NCI-H524 (cell line): ENCODE measurements around the gene LAMA1.

Source experiments
- DNase-seq, 2 experiments: peaks; one replicate each; lab custom pipeline; 2025; lab: John Stamatoyannopoulos, UW

LAMA1 gene

DNA sequence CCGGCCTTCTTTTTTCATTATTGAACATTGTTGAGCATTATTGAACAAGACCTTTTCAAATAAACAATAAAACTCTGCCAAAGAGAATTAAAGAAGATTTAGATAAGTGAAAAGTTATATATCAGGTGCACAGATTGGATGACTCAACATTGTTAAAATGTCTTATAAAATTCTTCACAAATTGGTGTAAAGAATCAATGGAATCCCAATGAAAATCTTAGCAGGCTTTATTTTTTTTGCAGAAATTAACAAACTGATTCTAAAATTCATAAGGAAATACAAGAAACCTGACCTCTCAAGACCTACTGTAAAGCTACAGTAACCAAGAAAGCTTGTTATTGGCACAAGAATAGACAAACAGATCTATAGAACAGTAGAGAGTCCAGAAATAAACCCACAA is 70.3 kb downstream of the LAMA1 start:
- DNase-seq: no peak

DNA sequence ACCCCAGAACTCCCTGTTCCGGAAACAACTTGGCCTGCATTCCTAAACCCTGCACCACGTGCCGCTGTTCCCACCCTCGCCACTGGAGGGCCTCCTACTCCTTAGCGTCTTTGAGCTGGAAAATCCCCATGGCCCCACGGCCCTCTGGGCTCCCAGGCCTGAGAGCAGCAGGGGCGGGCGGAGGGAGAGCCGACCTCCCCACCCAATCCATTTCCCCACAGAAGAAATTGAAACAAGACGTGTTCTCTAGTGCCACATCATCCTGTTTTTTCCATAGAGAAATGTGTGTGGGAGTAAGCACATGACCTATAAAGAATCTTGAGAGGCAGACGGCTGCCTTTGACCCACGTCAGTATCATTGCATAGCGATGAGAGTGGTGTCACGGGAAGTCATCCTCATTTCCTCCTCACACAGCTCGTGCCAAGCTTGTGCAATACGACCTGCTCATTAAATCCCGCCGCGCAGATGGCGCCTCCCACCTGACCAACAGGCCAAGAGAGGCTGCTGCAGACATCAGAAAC is 79.2 kb downstream of the LAMA1 start:
- DNase-seq: peak; percentile 84 to 89

GRCh38 chr18:7037470-7037869 is 80.1 kb downstream of the LAMA1 start:
- DNase-seq: no peak

- no peak for DNase-seq
Measured at GRCh38 chr18:7035807-7036206, 81.8 kb downstream of the LAMA1 start.

- no peak for DNase-seq
Measured at GRCh38 chr18:7034924-7035323, 82.7 kb downstream of the LAMA1 start.

- DNase-seq: no peak
Measured at GRCh38 chr18:7032537-7032936, 85.1 kb downstream of the LAMA1 start.

GRCh38 chr18:7028625-7029024 is 89.0 kb downstream of the LAMA1 start:
- no peak for DNase-seq

DNA sequence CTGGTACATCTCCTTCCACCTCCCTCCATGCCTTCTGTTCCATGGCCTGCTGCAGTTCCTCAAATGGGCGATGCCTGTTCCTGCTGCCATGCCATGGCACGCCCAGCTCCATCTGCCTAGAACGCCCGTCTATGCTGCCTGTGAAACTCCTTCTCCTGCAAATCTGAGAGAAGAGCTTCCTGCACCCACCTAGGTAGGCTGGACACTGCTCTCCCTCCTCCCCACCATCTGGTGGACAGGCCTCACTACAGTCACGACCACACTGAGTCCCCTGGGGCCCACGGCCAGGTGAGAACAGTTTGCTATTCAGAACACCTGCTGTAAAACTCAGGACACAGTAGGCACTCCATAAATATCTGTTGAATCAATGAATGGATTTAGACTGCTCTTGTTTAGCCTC is 92.4 kb downstream of the LAMA1 start:
- DNase-seq: no peak

DNA sequence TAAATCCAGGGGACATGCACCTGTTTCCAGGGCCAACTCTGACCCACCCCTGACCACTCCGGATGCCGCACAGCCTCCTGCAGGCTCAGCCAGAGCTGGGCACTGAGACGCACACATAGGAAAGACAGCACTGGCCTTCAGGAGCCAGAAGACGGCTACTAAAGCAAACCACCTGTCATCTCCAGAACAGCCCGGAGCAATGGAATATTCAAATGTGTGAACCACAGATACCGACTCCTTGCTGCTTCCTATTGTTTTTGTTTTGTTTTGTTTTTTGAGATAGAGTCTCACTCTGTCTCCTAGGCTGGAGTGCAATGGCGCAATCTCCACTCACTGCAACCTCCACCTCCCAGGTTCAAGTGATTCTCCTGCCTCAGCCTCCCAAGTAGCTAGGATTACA is 94.0 kb downstream of the LAMA1 start:
- DNase-seq: no peak

GRCh38 chr18:7023063-7023580 is 94.5 kb downstream of the LAMA1 start:
- peak in 1 of 2 experiments; percentile 49 for DNase-seq

DNA sequence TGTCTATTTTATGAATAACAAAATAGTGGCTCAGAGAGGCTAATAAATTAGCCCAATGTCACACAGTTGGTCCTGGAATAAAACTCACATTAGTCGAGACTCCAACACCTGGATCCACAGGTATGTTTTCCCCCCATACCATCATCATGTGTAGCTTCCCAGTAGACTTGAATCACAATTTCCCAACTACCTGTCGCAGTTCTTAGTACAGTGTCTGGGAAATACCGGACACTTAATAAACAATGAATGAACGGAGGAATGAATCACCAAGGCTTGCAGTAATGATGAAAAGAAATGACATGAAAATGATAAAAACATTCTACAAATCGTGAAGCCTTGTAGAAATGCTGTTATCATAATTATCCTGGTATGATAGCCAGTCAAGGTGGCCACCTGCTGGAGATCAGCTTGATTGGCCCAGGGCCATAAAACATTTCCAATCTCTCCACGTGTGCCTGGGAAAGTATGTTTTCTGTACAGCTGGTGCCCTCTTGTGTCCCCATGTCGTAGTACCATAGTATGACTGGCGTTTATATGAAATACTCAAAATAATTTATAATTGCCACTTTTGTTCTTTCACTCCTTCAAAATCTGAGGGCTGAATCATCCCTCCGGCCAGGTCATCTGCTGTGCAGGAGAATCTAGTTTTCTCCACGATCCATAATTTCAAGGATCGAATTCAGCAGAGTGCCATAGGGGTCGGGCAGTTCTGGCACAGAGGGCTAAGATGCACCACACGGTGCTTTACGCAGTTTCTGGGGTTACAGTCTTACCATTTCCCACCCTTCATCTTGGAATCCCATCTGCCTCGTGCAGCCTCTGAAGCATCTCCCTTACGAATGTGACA is 95.4 kb downstream of the LAMA1 start:
- DNase-seq: peak; percentile 65 to 89

GRCh38 chr18:7020995-7021777 is 96.4 kb downstream of the LAMA1 start:
- DNase-seq: no peak

DNA sequence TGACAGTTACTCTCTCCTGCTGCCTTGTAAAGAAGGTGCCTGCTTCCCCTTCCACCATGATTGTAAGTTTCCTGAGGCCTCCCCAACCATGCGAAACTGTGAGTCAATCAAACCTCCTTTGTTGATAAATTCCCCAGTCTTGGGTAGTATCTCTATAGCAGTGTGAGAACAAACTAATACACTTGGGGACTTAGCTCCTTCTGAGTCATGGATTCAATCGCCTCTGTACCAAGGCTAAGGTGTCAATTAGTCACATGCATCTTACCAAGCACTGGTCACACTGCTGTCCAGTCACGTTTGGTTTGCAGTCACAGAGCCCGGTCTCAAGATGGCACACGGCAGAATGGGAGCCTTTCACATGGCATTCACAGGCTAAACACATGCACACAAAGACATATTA is 100.6 kb downstream of the LAMA1 start:
- no peak for DNase-seq

DNA sequence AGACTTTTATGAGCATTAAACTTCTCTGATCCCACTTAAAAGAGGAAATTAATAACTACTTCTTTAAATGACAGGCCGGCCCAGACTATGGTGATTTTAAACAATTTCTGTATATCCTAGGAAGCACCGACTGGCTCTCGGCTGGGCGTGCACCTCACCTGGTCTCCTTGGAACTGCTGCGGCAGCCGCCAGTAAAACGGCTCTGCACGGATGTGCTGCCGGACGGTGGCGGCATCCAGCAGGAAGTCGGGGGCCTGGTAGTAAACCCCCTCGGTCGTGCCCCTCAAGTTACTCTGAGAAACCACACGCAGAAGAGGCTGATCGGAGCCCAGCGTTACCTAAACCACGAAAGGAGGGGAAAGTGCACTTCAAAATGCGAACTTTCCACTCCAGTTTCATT is 106.5 kb downstream of the LAMA1 start:
- no peak for DNase-seq

DNA sequence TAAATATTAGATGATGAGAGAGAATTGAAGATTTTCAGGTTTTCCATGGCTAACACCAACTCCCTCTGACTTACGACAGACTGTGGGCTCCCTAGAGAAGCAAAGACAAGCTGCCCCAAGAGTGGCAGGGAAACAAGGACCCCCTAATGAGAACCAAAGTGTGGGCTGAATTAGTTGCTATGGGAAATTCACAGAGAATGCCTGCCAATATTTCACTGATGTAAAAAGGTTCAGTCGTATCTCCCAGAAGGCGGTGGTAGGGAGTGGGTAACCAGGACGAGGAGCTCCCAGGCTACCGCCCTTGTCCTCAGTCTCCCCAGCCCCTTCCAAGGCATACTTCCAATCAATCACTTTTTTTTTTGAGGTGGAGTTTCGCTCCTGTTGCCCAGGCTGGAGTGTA is 113.6 kb downstream of the LAMA1 start:
- DNase-seq: no peak

- DNase-seq: no peak
Measured at GRCh38 chr18:7002107-7002506, 115.5 kb downstream of the LAMA1 start.

GRCh38 chr18:7000484-7001096 is 117.0 kb downstream of the LAMA1 start:
- DNase-seq: peak in 1 of 2 experiments; percentile 9

DNA sequence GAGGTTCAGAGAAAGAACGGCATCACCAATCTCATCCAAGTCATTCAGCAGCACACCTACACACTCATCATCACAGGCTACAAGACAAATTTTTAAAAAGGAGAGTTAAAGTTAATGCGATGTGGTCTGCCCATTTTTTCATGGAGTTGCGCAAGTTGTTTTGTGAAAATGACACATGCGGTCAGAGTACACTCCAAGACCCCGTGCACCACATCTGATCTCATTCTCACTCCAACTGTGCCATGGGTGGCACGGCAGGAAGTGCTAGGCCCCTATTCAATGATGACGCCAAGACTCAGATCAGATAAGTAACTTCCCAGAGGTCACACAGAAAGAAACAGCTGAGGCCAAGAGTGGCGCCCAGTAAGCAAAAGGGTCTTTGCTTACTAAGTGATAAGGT is 119.8 kb downstream of the LAMA1 start:
- DNase-seq: no peak

DNA sequence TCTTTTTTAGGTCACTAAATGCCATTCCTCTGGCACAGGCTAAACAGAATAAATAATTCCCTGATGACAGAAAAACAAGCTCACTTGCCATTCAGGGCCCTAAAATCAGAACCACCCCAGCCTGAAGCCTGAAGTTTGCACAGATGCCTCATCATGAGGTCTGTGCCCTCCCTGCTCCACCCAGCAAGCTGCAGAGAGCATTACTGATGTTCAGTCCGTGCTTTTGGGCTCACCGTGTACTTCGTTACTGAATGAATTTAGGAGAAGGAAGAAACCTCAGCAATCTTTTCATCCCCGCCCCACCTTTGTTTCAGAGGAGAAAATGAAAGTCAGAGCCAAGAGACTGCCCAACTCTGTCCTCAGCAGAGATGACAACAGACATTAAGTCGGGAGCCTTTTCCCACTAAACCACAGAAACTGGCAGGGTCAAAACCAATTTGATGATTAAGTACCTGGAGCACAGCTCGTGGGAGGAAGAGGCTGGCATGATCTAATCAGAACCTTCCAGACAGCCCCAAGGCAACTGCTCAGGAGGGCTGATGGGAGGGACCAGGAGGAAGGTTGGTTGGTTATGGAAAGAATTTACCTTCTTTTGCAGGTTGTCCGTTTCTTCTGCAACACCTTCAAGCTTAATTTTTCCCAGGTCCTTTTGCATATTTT is 122.7 kb downstream of the LAMA1 start:
- no peak for DNase-seq

GRCh38 chr18:6994056-6994770 is 123.4 kb downstream of the LAMA1 start:
- no peak for DNase-seq

DNA sequence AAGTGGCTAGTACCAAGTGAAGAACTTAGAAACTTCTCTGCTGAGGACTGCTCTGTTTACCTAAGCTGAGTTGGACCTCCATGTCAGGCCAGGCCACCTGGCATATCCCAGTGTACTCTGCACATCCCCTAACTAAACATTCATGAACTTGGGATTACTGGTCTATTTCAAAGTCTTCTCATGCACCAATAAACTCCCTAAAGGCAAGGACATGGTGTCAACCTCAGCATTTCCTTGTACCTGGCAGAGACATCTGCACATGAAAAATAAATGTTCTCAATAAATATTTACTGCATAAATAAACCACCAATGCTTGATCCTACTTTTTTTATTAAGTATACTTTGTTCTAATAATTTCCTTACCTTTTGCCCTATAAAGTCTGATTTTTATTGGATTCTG is 124.8 kb downstream of the LAMA1 start:
- DNase-seq: no peak
